AG20443 (cell line): ENCODE results near the gene TMEM179.

Source experiments
- DNase-seq: peaks from one replicate; pipeline ENCODE4 v3.0.0; 2012; ENCODE audit warnings: low spot score, mixed read lengths

Gene TMEM179

GRCh38 chr14:104542871-104543830 lies 61.4 kb downstream of the TMEM179 start:
- DNase-seq = no peak

GRCh38 chr14:104541905-104542465 lies 62.6 kb downstream of the TMEM179 start:
- no peak for DNase-seq
